Uterus (tissue), 2 donors: ENCODE results near the gene USO1.

ENCODE experiments used
- POLR2A ChIP-seq, 2 donors: fragments of 450-650 bp; IDR thresholded peaks; one replicate each; pipeline ENCODE4 v1.6.1; 2016; ENCODE audit warnings: antibody characterized with exemption in 2 of 2, mild to moderate bottlenecking in 1 of 2, moderate library complexity in 1 of 2
- TF ChIP-seq, protein P1 (sequence below), 4 experiments: fragments of 200-600 bp in 2 of 4; fragments of 450-650 bp in 2 of 4; sonication (generic) in 2 of 4; IDR thresholded peaks; one replicate each; pipeline ENCODE4 v1.5.1; 2016 to 2019; ENCODE audit warnings: antibody characterized with exemption in 4 of 4, mild to moderate bottlenecking in 2 of 4, moderate library complexity in 1 of 4

DNA sequence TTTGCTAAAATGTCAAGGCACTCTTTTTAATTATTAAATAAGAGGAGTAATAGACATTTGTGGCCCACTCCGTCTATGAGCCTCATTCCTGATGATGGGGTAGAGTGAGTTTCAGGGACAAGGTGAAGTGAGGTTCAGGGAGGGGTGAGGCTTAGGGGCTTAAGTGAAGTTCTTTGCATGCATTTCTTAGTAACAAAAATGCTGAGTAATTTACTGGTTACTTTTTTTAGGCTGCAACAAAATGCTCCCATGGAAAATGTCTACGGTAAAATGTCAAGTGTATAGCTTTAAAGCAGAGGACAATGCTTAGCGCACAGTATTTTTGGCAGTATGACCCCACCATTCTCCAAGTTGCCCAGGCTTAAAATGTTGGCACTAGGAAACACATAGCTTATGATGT is 2.0 kb upstream of the USO1 start:
- TF ChIP-seq, protein P1, sequence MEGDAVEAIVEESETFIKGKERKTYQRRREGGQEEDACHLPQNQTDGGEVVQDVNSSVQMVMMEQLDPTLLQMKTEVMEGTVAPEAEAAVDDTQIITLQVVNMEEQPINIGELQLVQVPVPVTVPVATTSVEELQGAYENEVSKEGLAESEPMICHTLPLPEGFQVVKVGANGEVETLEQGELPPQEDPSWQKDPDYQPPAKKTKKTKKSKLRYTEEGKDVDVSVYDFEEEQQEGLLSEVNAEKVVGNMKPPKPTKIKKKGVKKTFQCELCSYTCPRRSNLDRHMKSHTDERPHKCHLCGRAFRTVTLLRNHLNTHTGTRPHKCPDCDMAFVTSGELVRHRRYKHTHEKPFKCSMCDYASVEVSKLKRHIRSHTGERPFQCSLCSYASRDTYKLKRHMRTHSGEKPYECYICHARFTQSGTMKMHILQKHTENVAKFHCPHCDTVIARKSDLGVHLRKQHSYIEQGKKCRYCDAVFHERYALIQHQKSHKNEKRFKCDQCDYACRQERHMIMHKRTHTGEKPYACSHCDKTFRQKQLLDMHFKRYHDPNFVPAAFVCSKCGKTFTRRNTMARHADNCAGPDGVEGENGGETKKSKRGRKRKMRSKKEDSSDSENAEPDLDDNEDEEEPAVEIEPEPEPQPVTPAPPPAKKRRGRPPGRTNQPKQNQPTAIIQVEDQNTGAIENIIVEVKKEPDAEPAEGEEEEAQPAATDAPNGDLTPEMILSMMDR (IDR thresholded peaks at IDR 0.05) = no peak
- TF ChIP-seq POLR2A (IDR thresholded peaks at IDR 0.05) = no peak
